ENCODE measurements around the gene SPSB2. TPM values are rescaled to one million over a fixed set of nuclear protein-coding genes. Genes with fewer than 3 reads are reported as not detected.
A peak's percentile ranks its signal among the peaks of the same experiment; 100 is the strongest.

The SPSB2 gene
- total and polyA plus RNA-seq, 3 donors from 2014 or later = 11.6 to 22.0 (median 21.3) TPM

DNA sequence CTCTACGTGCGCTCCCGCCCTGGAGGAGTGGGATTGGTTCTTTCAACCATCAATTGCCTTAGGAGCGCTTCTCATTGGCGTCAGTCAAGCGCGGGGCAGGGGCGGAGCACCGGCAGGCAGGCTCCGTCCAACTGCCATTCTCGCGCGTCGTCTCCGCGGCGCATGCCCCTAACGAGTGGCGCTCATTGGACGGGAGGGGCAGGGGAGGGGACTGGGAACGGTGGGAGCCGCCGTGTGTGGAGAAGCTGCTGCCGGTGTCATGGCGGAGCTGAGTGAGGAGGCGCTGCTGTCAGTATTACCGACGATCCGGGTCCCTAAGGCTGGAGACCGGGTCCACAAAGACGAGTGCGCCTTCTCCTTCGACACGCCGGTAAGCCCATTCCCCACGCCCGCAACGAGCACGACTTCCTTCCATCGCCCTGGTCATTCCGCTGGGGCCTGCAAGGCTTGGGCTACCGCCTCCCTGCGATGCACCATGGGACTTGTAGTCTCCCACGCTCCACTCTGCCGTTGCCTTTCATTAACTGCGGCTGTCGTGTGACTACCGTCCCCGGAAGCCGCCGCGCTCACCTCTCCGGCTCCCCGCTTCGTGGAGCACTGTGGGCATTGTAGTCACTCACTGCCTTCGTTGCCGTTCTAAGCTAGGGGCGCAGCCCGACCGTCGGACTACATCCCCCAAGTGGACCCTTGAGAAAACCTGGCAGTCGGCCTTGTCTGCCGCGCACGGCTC is 21.0 kb downstream of the SPSB2 start, which contains the start of gene USP5:
USP5 (plus strand) TSS at position 230 of the 730 bp plus-strand sequence; CDS start at position 260, 30 bp downstream.
- no peaks in the 10 kb centered on the region for H3K27me3 ChIP-seq
- H3K9me3 ChIP-seq = no peaks in the 10 kb centered on the region
- DNase-seq = peak; percentile 99
- H3K4me1 ChIP-seq = peaks cover 19% of the 10 kb centered on the region
- peak within 1 kb of the TSS; percentile 68 to 76 for H3K4me3 ChIP-seq
- no peaks in the 10 kb centered on the region for H3K36me3 ChIP-seq (ENCODE audit: low read depth, missing control alignments)
- H3K27ac ChIP-seq = peak within 1 kb of the TSS; percentile 83 to 98
- WGBS, 2 donors = 0% methylated on average over 25 to 64 of the region's 65 CpGs
- TF ChIP-seq, protein P1, sequence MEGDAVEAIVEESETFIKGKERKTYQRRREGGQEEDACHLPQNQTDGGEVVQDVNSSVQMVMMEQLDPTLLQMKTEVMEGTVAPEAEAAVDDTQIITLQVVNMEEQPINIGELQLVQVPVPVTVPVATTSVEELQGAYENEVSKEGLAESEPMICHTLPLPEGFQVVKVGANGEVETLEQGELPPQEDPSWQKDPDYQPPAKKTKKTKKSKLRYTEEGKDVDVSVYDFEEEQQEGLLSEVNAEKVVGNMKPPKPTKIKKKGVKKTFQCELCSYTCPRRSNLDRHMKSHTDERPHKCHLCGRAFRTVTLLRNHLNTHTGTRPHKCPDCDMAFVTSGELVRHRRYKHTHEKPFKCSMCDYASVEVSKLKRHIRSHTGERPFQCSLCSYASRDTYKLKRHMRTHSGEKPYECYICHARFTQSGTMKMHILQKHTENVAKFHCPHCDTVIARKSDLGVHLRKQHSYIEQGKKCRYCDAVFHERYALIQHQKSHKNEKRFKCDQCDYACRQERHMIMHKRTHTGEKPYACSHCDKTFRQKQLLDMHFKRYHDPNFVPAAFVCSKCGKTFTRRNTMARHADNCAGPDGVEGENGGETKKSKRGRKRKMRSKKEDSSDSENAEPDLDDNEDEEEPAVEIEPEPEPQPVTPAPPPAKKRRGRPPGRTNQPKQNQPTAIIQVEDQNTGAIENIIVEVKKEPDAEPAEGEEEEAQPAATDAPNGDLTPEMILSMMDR (IDR thresholded peaks at IDR 0.05) = peak in 1 of 3 experiments; percentile 17
- no peak for TF ChIP-seq POLR2A (IDR thresholded peaks at IDR 0.05)
- intact Hi-C loops (cut with DNase I; ENCODE audit: low total_unique reads) = no loop called here

DNA sequence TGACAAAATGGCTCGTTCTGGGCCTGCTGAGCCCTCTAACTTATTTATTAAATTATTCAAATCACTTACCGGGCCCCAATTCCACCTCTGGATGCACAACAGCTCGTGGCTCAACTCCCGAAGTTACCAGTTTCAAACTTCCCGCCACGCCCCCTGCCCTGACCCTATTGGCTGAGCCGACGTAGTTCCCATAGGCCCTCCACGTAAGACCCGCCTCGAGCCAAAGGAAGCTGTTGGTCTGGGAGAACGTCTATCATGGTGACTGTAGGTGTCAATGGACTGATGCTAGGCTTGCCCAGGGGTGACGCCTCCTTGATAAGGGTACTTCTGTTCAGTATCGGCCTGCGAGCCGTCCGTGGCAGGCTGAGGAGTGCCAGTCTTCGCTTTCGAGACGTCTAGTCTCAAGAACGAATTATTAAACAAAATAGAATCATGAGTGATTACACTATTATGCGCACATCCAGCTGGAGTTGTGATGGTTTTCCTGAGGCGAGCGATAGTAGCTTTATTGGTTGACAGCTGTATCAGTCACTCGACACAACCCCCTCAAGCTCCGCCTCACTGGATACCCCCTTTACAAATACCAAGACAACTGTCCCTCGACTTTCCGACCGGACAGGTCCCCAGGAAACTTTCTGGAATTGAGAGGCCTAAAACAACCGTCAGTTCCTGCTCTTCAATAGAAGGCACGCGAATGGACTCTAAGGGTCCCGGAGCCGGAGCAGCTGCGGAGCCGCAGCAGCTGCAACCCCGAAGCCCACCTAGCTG is 21.8 kb downstream of the SPSB2 start, which contains the start of gene CDCA3:
CDCA3 (minus strand) TSS at position 134 of the 768 bp plus-strand sequence. CDS start 334 bp downstream, outside the sequence.
- intact Hi-C loops (cut with DNase I; ENCODE audit: low total_unique reads) = no loop called here
- no peaks in the 10 kb centered on the region for H3K27me3 ChIP-seq
- no peaks in the 10 kb centered on the region for H3K9me3 ChIP-seq
- TF ChIP-seq, protein P1 (IDR thresholded peaks at IDR 0.05) = no peak
- peak; percentile 54 for TF ChIP-seq POLR2A (IDR thresholded peaks at IDR 0.05)
- no peaks in the 10 kb centered on the region for H3K36me3 ChIP-seq (ENCODE audit: low read depth, missing control alignments)
- peak; percentile 99 for DNase-seq
- peaks cover 19% of the 10 kb centered on the region for H3K4me1 ChIP-seq
- peak within 1 kb of the TSS; percentile 68 to 76 for H3K4me3 ChIP-seq
- H3K27ac ChIP-seq = peak within 1 kb of the TSS; percentile 83 to 98
- WGBS, 2 donors = 0 to 1% methylated on average over 37 of the region's 37 CpGs

DNA sequence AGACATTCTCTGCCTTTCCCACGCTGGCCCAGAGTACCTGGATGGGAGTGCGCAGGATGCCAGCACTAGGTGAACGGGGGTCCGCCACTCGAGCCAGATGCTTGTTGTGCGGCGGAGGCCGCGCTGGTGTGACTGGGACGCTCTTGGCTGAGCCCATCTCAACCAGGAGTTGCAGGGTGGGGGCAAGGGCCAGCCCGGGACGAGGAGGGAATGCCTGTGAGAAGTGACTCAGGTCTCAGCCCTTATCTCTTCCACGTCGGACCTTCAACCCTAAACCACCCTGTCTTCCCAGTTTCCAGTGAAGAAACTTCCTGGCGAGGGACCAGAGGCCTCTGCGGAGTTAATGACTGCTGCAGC is 22.3 kb downstream of the SPSB2 start:
- TF ChIP-seq, protein P1 (IDR thresholded peaks at IDR 0.05) = no peak
- TF ChIP-seq POLR2A (IDR thresholded peaks at IDR 0.05) = no peak
- H3K27me3 ChIP-seq = no peaks in the 10 kb centered on the region
- WGBS, 2 donors = 35 to 38% methylated on average over 16 of the region's 16 CpGs
- peak overlapping the region in 1 of 2 donors; percentile 98 for H3K27ac ChIP-seq
- peak overlapping the region; percentile 68 to 76 for H3K4me3 ChIP-seq
- H3K4me1 ChIP-seq = peaks cover 19% of the 10 kb centered on the region
- intact Hi-C loops (cut with DNase I; ENCODE audit: low total_unique reads) = no loop called here
- H3K9me3 ChIP-seq = no peaks in the 10 kb centered on the region
- no peak for DNase-seq
- H3K36me3 ChIP-seq (ENCODE audit: low read depth, missing control alignments) = no peaks in the 10 kb centered on the region

DNA sequence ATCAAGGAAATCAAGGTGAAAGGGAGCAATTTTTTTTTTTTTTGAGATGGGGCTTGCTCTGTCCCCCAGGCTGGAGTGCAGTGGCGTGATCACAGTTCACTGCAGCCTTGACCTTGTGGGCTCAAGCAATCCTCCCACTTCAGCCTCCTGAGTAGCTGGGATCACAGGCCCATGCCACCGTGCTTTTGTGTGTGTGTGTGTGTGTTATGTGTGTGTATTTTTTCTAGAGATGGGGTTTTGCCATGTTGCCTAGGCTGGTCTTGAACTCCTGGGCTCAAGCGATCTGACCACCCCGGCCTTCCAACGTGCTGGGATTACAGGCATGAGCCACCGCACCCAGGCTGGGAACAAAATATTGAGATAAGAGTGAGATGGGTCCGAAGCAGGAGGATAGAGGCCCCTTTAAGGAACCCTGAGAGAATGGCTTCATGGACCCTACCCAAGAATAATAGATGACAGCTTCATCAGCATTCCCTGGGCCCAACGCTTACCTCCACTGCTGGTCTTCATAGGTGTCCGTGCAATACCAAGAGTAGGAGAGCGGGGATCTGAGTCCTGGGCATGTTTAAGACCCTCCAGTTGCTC is 23.0 kb downstream of the SPSB2 start:
- Histone ChIP-seq H3K36me3 (ENCODE audit: low read depth, missing control alignments) (no peaks in the 10 kb centered on the region), H3K27ac (no peak overlapping the region), H3K27me3 (no peaks in the 10 kb centered on the region), H3K9me3 (no peaks in the 10 kb centered on the region), H3K4me3 (no peak overlapping the region), H3K4me1 (peaks cover 19% of the 10 kb centered on the region)
- 66 to 73% methylated on average over 10 of the region's 10 CpGs for WGBS, 2 donors
- TF ChIP-seq, protein P1 (IDR thresholded peaks at IDR 0.05) = no peak
- no peak for TF ChIP-seq POLR2A (IDR thresholded peaks at IDR 0.05)
- intact Hi-C loops (cut with DNase I; ENCODE audit: low total_unique reads) = no loop called here
- DNase-seq = no peak
